BE2C (cell line): ENCODE measurements around the gene RANBP10.
A peak's percentile ranks its signal among the peaks of the same experiment; 100 is the strongest.

ENCODE experiments used
- DNase-seq: peaks from one replicate; pipeline ENCODE4 v3.0.0-alpha.2; 2020
- H3K27me3 ChIP-seq: fragments of 250-450 bp; sonication (Bioruptor Pico); 2 replicates; pipeline ENCODE4 v1.5.1; 2020; ENCODE audit warnings: mild to moderate bottlenecking
- H3K36me3 ChIP-seq: fragments of 250-450 bp; sonication (Bioruptor Pico); 2 replicates; pipeline ENCODE4 v1.5.1; 2020; ENCODE audit warnings: mild to moderate bottlenecking
- H3K4me1 ChIP-seq: fragments of 250-450 bp; sonication (Bioruptor Pico); 2 replicates; pipeline ENCODE4 v1.5.1; 2020
- H3K4me3 ChIP-seq: 2 replicates; pipeline ENCODE4 v1.5.1; 2011; ENCODE audit warnings: low read depth, low read length
- H3K9me3 ChIP-seq: fragments of 250-450 bp; sonication (Bioruptor Pico); 2 replicates; pipeline ENCODE4 v1.5.1; 2020
- TF ChIP-seq, protein P1 (sequence below): IDR thresholded peaks from 2 replicates; pipeline ENCODE4 v1.5.1; 2012; ENCODE audit warnings: mild to moderate bottlenecking, low read depth, low read length

RANBP10 gene

DNA sequence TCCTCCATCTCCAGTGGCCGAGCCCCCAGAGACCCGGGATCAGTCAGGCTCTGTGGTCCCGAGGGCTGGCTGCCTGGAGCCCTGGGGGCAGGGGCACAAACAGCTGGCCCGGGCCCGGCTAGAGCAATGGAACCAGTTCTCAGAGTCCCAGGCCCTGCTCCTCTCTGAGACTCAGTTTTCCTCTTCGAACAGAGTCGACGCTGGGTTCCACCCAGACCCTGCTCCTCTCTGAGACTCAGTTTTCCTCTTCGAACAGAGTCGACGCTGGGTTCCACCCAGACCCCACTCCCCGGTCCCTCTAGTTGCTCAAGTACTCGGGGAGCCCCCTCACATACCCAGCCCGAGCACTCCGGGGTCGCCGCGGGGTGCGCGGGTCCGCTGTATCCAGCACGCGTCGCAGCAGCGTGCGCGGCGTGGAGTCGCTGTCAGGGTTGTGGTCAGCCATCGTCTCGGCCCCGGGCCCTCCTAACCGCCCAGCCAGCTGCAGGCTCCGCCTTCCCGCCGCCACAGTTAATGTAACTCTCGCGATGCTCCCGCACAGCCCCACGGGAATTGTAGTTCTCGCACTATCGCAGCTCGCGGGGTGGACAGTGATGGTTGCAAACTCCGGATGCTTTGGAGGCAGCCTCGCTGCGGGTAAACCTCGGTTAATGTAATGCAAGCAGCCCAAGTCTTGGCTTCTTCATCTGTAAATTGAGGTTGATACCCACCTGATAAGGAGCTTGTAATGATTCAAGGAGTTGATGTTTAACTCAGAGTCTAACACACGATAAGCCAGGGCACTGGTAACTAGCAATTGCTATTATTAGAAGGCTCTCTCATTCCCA lies 27.3 kb upstream of the RANBP10 start:
- no peaks in the 10 kb centered on the region for H3K9me3 ChIP-seq
- TF ChIP-seq, protein P1, sequence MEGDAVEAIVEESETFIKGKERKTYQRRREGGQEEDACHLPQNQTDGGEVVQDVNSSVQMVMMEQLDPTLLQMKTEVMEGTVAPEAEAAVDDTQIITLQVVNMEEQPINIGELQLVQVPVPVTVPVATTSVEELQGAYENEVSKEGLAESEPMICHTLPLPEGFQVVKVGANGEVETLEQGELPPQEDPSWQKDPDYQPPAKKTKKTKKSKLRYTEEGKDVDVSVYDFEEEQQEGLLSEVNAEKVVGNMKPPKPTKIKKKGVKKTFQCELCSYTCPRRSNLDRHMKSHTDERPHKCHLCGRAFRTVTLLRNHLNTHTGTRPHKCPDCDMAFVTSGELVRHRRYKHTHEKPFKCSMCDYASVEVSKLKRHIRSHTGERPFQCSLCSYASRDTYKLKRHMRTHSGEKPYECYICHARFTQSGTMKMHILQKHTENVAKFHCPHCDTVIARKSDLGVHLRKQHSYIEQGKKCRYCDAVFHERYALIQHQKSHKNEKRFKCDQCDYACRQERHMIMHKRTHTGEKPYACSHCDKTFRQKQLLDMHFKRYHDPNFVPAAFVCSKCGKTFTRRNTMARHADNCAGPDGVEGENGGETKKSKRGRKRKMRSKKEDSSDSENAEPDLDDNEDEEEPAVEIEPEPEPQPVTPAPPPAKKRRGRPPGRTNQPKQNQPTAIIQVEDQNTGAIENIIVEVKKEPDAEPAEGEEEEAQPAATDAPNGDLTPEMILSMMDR: no peak
- peak overlapping the region; percentile 88 for H3K4me3 ChIP-seq
- peaks cover 23% of the 10 kb centered on the region for H3K36me3 ChIP-seq
- H3K4me1 ChIP-seq: no peaks in the 10 kb centered on the region
- DNase-seq: peak; percentile 97
- H3K27me3 ChIP-seq: no peaks in the 10 kb centered on the region

DNA sequence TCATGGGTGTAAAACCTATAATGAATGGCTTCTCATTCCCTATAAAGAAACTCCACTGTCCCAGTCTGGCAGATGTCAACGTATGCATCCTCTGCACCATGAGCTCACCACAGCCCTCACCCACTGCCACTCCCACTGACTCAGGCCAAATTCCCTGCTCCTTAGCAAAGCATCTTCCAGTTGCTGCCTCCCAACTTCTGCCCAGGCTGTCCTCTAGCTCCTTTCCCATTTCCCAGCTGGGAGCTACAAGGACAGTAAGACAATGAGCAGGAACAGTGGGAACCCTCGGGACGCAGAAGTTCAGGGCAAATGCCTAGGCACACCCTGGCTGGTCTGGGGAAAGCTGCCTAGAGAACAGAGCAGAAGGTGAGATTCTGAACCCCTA lies 26.7 kb upstream of the RANBP10 start:
- H3K9me3 ChIP-seq: no peaks in the 10 kb centered on the region
- DNase-seq: no peak
- H3K27me3 ChIP-seq: no peaks in the 10 kb centered on the region
- TF ChIP-seq, protein P1: no peak
- peaks cover 26% of the 10 kb centered on the region for H3K36me3 ChIP-seq
- H3K4me1 ChIP-seq: no peaks in the 10 kb centered on the region
- H3K4me3 ChIP-seq: peak overlapping the region; percentile 88

DNA sequence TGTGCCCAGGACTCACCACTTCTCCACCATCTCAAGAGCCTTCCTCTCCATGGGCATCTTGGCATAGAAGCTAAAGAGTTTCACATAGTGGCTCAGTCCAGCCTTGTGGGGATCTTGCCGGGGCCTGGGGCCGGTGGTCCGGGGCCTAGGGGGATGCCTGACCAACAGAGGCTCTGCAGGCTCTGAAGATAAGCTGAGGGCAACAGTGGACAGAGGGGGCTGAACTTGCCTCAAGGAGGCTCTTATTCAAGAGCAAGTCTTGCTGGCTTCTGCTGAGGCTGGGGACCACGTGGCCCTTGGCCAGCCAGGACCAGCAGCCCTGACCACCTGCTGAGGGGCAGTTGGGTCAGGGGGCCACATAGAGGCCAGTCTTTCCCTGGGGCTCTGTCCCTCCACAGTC lies 22.3 kb upstream of the RANBP10 start:
- no peak for DNase-seq
- Histone ChIP-seq H3K4me3 (no peak overlapping the region), H3K9me3 (no peaks in the 10 kb centered on the region), H3K4me1 (no peaks in the 10 kb centered on the region), H3K36me3 (peaks cover 26% of the 10 kb centered on the region), H3K27me3 (no peaks in the 10 kb centered on the region)
- TF ChIP-seq, protein P1: no peak

DNA sequence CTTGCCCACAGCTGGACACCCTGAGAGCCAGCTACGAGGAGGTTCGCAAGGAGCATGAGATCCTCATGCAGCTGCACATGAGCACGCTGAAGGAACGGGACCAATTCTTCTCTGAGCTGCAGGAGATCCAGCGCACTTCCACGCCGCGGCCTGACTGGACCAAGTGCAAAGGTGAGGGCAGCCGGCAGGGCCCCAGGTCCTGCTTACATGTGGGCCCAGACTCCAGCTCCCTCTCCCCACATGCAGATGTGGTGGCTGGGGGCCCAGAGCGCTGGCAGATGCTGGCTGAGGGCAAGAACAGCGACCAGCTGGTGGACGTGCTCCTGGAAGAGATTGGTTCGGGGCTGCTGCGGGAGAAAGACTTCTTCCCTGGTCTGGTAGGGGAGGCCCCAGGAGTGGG lies 19.5 kb upstream of the RANBP10 start:
- Histone ChIP-seq H3K4me1 (no peaks in the 10 kb centered on the region), H3K36me3 (peaks cover 15% of the 10 kb centered on the region), H3K27me3 (no peaks in the 10 kb centered on the region), H3K4me3 (no peak overlapping the region), H3K9me3 (no peaks in the 10 kb centered on the region)
- no peak for DNase-seq
- TF ChIP-seq, protein P1: no peak

DNA sequence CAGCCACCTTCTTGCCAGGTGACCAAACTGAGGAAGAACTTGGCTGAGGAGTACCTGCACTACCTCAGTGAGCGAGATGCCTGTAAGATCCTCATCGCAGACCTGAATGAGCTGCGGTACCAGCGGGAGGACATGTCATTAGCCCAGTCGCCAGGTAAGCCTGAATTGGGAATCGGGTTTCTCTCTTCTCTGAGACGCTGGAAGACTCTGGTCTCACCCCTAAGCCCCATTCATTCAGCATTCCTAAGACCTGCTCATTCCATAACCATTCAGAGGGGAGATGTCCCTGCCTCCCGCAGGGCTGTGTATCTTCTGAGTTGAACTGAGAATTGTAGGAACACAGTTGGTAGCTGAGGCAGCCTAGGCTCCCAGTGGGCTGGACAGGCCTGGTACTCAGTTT lies 18.8 kb upstream of the RANBP10 start:
- Histone ChIP-seq H3K9me3 (no peaks in the 10 kb centered on the region), H3K27me3 (no peaks in the 10 kb centered on the region), H3K4me3 (no peak overlapping the region), H3K36me3 (peaks cover 9% of the 10 kb centered on the region), H3K4me1 (no peaks in the 10 kb centered on the region)
- TF ChIP-seq, protein P1: no peak
- no peak for DNase-seq

DNA sequence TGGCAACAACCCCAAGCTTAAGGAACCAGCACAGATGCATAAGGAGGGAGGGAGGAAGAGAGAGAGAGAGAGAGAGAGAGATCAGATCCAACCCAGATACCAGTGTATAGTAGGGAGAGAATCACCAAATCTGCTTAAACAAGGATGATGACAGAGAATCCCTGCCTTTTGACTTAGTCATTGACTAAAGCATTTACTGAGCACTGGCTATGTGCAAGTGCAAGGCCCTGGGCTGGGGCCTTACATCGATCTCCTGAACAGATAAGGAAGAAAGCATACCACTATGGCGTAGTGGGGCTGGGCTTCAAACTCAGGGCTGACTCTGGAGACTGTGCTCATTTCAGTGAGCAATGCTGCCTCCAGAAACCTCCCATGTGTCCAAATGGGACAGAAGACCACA lies 16.2 kb upstream of the RANBP10 start:
- TF ChIP-seq, protein P1: no peak
- no peak for DNase-seq
- H3K27me3 ChIP-seq: no peaks in the 10 kb centered on the region
- no peaks in the 10 kb centered on the region for H3K36me3 ChIP-seq
- no peaks in the 10 kb centered on the region for H3K9me3 ChIP-seq
- H3K4me1 ChIP-seq: no peaks in the 10 kb centered on the region
- no peak overlapping the region for H3K4me3 ChIP-seq
